HG02885 (cell line): Measurements from ENCODE around the gene HOXC6.
"Not testable (repeated sequence)": the region's sequence is repeated elsewhere in the genome, so short reads cannot be mapped to it uniquely, and the experiment has no call there.

Experiments used
- ATAC-seq: cut with Tn5 transposase; IDR thresholded peaks from one replicate; pipeline ENCODE4 v1.9.1; 2021; ENCODE audit warnings: mild to moderate bottlenecking; ENCODE audit not compliant: unreplicated experiment, poor library complexity

Gene HOXC6

GRCh38 chr12:54038284-54038870 lies 10.1 kb downstream of the HOXC6 start:
- no peak for ATAC-seq

DNA sequence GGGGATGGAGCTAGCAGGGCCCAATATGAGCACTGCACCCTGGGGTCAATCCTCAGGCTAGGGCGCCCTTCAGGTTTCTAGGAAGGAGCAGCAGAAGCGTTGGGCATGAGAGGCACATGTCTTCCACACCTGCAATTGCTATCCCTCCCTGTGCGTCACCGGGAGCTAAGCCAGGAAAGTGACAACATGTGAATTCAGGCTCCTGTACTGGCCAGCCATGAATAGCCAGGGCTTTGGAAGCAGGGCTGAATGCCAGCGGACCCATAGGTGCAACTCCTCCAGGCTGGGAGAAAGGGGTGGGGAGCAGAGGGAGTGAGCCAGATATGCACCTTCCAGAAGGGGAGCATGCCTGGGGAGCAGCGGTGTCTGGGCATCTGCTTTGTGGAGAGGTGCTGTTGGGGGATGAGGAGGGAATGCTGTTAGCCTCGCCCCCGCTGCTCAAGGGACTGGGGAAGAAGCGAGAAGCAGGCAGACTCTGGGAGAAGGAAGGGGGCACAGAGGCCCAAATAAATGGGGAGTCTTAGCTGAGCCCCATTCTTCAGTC lies 10.7 kb downstream of the HOXC6 start:
- ATAC-seq: no peak

DNA sequence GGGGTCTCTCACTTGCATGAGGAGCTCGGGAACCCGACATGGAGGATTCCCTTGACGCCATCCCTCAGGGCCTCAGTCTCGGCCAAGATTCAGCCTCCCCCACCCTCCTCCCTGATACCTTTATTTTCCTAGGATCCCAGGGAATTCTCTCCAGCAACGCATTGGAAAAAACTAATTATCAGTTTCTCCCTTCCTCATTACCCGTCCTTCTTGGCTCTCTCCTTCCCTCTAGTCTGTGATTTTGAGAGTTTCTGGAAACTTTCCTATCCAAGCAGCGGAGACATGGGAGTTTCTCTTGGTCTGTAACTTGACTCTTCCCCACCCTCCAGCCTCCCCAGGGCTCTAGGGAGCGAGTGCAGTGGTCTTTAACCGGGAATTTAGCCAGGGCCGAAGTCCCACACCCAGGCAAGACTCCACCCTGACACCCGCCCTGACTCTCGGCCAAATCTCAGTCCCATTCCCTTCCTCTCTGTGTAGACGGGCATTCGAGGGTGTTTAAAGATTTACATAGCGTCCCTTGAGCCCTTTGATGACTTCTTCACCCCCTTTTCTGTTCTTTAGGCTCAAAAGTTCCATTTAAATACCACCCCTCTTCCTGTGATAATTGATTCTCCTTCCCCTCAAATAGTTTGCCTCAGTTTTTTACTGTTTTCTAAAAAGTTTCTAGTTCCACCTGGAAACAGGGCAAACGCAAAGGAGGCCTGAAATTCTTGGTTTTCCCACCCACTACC lies 11.3 kb downstream of the HOXC6 start:
- ATAC-seq: no peak

- ATAC-seq: no peak
These were observed 11.9 kb downstream of the HOXC6 start for GRCh38 chr12:54040148-54040494.

- ATAC-seq: no peak
These were observed 12.4 kb downstream of the HOXC6 start for GRCh38 chr12:54040648-54041047.

DNA sequence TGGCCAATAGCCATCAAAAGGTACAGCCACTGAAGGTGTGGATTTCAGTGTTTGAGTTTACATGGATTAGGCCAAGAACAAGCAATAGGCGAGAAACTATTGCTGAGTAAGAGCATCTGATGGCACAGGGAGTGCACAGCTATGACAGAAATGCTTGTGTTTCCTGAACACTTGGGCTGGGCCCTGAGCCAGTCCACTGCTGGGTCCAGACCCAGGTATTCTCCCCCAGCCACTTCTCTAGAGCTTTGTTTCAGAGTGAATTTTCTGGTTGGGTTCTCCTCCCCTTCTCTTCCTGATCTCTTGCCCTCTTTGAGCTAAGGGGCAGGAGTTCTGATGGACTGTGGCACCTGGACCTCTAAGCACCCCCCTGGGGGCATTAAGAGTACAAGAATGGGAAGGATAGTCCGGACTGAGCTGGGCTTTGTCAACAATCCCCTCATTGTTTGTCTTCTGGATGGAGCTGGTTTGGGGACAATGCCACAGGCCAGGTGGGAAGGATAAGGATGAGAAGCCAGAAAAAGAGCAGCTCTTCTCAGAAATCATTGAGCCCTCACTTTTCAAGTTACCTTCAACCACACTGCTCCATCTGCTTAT lies 13.0 kb downstream of the HOXC6 start:
- no peak for ATAC-seq

DNA sequence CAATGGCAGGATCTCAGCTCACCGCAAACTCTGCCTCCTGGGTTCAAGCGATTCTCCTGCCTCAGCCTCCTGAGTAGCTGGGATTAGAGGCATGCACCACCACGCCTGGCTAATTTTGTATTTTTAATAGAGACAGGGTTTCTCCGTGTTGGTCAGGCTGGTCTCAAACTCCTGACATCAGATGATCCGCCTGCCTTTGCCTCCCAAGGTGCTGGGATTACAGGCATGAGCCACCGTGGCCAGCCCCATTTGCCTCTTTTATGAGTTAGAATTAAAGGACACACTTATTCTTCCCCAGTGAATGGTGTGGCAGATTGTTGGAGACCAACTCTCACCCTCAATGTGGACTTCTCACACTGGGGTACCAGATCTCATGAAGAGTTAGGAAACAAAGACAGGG lies 13.8 kb downstream of the HOXC6 start:
- ATAC-seq: not testable (repeated sequence)

GRCh38 chr12:54042970-54043853 lies 15.0 kb downstream of the HOXC6 start:
- ATAC-seq: no peak

GRCh38 chr12:54044425-54045103 lies 16.3 kb downstream of the HOXC6 start:
- ATAC-seq: no peak

GRCh38 chr12:54045401-54045800 lies 17.2 kb downstream of the HOXC6 start:
- ATAC-seq: no peak

DNA sequence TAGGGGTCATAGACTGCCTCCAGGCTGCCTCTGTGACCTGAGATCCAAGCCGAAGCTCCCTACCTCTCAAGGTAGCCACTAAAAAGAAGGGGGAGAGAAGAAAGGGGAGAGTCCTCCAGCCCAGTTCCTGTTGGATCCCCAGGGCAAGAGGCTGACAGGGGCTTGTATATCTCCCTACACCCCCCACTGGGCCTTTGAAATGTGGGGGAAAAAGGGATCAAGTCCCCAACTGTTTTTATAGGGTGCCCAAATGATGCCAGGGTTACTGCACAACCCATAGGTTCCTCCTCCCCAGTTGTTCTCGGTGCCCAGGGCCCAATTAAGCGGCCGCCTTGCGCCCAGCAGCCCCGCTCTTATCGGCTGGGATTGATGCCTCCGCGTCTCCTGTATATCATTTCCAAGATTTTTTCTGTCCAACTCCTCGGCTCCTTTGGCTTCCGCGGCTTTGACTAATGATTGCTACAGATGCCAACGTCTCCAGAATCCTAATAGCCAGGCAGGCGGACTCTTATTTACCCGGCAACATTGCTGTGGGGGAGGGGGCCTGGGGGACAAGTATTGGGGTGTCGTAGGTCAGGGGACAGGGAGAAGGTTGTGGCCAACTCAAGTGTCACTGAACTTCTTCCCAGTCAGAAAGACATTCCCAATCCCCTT lies 17.8 kb downstream of the HOXC6 start:
- ATAC-seq: no peak

DNA sequence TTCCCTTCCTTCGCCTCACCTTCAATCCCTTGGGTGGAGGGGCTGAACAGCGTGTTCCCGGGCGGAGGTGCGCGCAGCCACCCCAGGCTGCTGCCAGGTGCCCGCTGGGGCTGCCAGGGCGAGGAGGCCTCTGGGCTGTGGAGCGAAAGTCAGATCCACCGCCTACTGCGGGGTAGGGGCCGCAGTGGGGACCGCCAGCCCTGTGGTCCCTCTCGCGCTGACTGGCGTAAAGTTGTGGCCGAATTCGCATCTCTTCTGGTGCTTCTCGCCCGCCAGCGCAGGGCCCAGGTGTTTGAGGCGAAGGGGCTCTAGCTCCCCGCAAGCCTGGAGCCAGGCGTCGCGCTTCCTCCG lies 18.5 kb downstream of the HOXC6 start:
- no peak for ATAC-seq

DNA sequence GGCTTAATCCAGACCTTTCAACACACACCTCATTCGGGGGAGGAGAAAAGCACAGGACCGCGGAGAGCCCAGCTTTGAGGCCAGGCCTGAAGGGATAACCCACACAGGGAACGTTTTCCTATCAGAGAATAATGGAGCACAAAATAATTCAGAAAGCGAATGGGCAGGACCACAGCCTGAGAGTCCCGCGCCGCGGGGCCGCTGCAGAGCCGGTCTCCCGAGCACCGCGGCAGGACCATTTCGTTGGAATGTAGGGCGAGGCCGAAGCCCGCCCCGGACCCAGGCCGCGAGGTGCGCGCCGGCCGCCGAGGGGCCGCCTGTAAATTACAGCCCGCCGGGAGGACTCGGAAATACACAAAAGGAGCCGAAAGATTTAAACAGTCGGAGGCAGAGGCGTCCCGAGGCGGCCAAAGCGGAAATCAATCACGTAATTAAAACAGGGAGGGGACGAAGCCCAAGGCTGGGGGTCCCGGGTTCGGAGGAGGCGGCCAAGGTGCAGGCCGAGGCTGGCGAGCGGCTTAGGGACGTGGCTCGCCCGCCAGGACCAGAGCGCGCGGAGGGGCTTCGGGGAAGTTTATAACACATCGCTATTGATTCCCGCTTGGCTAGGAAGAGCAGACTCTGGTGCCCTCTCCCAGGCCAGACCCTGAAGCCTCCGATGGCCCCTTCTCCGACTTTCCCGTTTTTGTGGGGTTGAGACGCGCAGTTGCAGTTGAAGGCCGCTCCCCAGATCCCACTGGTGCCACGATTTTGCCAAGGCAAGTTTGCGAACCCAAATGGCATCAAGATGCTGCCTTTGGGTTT lies 19.1 kb downstream of the HOXC6 start:
- ATAC-seq: no peak

GRCh38 chr12:54047964-54048303 lies 19.7 kb downstream of the HOXC6 start:
- no peak for ATAC-seq

- no peak for ATAC-seq
These were observed 20.3 kb downstream of the HOXC6 start for GRCh38 chr12:54048406-54049093.

GRCh38 chr12:54049108-54049507 lies 20.9 kb downstream of the HOXC6 start:
- ATAC-seq: no peak

DNA sequence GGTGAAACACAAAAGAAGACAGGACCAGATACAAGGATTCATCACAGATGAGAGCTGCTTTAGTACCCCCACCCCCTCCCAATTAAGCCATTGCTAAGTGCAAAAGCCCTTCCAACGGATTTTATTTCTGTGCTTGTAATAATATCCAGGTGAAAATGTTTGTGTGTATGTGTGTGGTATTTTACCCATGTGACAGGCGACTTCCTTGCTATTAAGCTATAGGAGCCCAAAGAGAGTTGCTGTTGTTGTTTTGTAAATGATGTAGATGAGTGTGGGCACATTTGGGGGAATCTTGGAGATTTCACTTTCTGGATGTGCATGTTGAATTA lies 22.2 kb downstream of the HOXC6 start:
- no peak for ATAC-seq

GRCh38 chr12:54051026-54051842 lies 23.0 kb downstream of the HOXC6 start:
- ATAC-seq: peak; percentile 26
